A549 (cell line): ENCODE results near the gene FAF1.

Source experiments
- CEBPB ChIP-seq, 2 experiments: fragments of >200 bp in 1 of 2; sonication (Bioruptor Twin) in 1 of 2; formaldehyde crosslinking in 1 of 2; IDR thresholded peaks; 2 replicates each; pipeline ENCODE4 v1.6.1; 2012 to 2016
- EP300 ChIP-seq, 2 experiments: fragments of >200 bp; sonication (Bioruptor Twin); formaldehyde crosslinking; IDR thresholded peaks; 2 replicates in 1 of 2; 3 replicates in 1 of 2; pipeline ENCODE4 v1.6.1; 2016 to 2017
- HOXB13 ChIP-seq: fragments of 250-450 bp; sonication (Bioruptor Pico); IDR thresholded peaks from 2 replicates; pipeline ENCODE4 v1.5.0; 2020; ENCODE audit warnings: low read depth, mild to moderate bottlenecking, moderate library complexity
- RAD21 ChIP-seq, 2 experiments: fragments of >200 bp in 1 of 2; sonication (Bioruptor Twin) in 1 of 2; formaldehyde crosslinking in 1 of 2; IDR thresholded peaks in 1 of 2; conservative IDR thresholded peaks in 1 of 2; 2 replicates in 1 of 2; 3 replicates in 1 of 2; pipeline ENCODE4 v1.6.1; 2012 to 2018; ENCODE audit warnings: inconsistent platforms in 1 of 2
- RNF2 ChIP-seq: fragments of 200-600 bp; sonication (generic); IDR thresholded peaks from 2 replicates; pipeline ENCODE4 v1.6.1; 2016; ENCODE audit warnings: low read depth, mild to moderate bottlenecking, antibody characterized with exemption, moderate library complexity, borderline replicate concordance
- ZFP36 ChIP-seq: fragments of 450-650 bp; IDR thresholded peaks from 2 replicates; pipeline ENCODE4 v1.6.1; 2014; ENCODE audit warnings: borderline replicate concordance; ENCODE audit not compliant: partially characterized antibody
- ZNF302 ChIP-seq: fragments of 250-450 bp; sonication (Bioruptor Pico); IDR thresholded peaks from 2 replicates; pipeline ENCODE4 v1.9.0; 2021; ENCODE audit warnings: inconsistent platforms, mild to moderate bottlenecking, moderate library complexity

GRCh38 chr1:50454911-50455310 is 505.2 kb downstream of the FAF1 start:
- no peak for TF ChIP-seq HOXB13 (CRISPR knock-in tag)
- no peak for TF ChIP-seq RNF2
- TF ChIP-seq CEBPB (IDR thresholded peaks at IDR 0.05): no peak
- TF ChIP-seq RAD21 (conservative IDR thresholded peaks at IDR 0.05 in 1 of 2, IDR thresholded peaks at IDR 0.05 in 1 of 2): no peak
- no peak for TF ChIP-seq EP300 (IDR thresholded peaks at IDR 0.05)
- no peak for TF ChIP-seq ZFP36
- TF ChIP-seq ZNF302 (CRISPR knock-in tag): no peak
